GM21447 (cell line): ENCODE data around the gene TEAD1.

Source experiments
- ATAC-seq: cut with Tn5 transposase; IDR thresholded peaks from one replicate; pipeline ENCODE4 v1.9.1; 2021; ENCODE audit not compliant: unreplicated experiment

TEAD1 gene

DNA sequence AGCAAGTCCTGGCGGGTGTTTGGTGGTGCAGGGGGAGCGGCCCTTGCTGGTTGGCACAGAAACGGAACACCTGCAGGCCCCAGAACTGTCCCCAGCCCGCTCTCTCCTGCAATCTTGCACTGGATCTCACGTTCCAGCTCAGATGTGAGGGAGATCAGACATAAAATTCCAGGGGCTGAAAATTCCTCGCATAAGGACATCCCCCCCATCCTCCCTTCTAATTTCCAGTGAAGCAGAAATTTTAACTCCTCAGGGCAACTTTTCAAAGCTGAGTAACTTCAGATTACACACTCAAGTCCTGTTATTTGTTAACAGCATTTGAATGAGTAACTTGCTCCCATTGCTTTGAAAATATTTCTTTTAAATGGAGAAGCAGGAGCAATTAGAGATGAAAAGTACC lies 294.6 kb downstream of the TEAD1 start:
- no peak for ATAC-seq

- no peak for ATAC-seq
Measured at GRCh38 chr11:12971955-12972354, 297.7 kb downstream of the TEAD1 start.

DNA sequence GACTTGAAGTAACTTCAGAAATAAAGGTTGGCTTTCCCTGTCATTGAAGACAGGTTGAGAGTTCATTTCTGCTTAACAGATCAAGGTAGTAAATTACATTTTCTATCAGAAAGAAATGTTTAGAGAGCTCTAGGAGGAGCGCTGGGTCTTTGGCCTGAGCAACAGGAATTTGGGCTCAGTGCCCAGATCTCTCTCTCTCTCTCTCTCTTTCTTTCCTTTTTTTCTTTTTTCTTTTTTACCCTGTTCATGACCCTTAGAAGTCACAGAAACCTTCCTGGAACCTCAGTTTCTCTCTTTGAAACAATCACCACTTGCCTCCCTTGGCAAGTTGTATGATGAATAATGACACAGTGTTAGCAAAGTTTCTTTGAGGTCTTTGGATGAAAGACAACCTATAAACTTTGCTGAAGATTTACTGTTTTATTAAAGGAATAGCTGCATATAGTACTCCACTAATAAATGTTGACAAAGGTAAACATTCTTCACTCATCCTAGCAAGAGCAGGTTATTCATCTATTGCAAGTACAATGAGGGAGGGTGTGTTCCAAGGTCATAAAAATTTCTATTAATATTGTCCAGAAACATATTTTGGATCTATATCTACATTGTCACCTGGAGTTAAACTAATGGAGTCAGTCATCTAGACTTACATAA lies 299.4 kb downstream of the TEAD1 start:
- no peak for ATAC-seq

GRCh38 chr11:12975195-12975594 lies 301.0 kb downstream of the TEAD1 start:
- ATAC-seq: no peak

DNA sequence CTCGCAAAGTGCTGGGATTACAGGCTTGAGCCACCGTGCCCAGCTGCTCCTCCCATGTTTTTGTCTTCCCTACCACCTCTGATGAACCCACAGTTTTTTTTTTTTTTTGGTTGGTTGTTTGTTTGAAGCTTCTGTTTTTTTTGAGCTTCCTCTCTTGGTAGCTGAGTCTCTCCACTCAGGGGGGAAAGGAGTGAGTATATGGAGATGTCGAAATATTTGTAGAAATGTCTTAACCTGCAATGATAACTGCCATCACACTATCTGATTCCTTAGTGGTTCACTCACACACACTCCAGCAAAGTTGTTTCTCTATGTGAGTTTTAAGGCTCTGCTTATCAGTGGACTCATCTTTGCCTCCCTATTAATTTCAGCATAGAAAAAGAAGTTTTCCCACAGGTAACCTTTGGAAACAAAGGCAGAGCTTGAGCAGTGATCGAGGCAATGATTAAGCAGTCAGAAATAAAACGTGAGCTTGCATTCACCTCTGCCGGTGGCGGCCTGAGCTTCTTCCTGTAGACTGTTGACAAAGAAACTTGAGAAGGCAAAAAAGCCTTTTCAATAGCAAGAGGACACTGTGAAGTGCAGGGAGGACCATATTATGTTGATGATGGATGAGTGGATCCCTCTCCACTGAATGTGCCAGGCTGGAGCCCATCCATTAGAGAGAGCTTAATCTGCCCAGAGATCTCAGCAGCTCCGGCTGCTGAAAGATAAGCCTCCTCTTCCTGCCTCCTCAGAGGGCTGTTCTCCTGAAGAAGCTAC lies 305.9 kb downstream of the TEAD1 start:
- no peak for ATAC-seq

DNA sequence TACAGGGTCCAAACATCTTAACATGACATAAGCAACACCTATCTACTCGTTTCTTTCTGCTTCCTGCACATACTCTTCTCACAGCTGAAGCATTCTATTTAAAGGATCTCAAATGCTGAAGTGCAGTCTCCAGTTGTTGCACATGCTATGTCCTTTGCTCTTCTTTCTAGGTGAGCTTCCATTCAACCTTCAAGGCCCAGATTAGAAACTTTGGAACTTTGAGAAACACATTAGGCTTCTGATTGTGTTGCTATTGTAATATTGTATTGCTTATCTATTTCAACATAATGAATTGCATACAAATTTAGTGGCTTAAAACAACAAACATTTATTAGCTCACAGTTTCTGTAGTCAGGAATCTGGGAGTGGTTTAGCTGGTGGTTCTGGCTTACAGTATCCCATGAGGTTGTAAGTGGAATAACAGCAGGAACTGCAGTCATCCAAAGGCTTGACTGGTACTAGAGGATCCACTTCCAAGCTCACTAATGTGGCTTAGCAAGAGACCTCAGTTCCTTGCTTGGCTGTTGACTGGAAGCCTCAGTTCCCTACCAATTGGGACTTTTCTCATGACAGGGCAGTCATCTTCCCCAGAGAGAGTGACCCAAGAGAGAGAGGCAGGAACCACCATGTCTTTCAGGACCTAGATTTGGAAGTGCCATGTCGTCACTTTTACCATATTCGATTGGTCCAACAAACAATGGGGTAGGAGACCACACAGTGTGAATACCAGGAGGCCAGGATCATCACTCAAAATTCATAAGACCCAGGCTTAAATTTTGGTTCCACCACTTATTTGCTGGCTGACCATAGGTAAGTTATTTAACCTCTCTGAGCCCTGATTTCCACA lies 307.7 kb downstream of the TEAD1 start:
- no peak for ATAC-seq

DNA sequence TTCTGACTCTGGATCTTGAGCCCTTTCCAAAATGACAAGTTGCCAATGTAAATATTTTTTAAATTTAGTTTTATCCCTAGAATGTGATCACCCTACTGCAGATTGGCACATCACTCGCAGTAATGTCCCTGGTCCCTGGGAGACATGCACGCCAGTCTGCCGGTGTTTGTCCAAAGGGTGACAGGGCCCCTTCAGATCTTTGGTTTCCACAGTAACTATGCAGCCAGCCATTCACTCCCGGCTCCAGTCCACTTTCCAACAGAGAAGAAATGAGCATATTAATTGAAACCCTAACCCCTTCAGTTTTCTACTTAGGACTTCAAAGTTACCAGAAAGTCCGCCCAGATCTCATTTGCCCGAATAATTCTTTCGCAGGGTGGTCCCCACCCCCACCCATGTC lies 309.1 kb downstream of the TEAD1 start:
- ATAC-seq: no peak

GRCh38 chr11:12986194-12986898 lies 312.1 kb downstream of the TEAD1 start:
- ATAC-seq: no peak

- ATAC-seq: no peak
Measured at GRCh38 chr11:12989428-12990161, 315.4 kb downstream of the TEAD1 start.

GRCh38 chr11:12990162-12990480 lies 315.9 kb downstream of the TEAD1 start:
- ATAC-seq: no peak

DNA sequence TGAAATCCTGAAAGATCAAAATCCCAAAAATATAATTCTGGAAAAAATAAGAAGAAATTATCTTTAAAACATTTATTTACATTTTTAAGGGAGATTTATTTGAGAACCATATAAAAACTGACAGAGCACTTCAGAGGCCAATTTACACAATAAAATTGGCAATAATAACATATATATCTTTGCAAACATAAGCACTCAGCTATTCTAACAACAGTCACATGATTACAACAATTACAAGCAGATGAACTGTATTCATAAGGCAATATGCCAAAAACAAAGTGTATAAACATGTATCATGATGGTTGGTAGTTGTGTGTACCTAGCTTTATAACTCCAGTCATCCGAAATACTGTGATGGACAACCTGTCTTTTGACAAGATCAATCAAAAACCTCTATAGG lies 317.2 kb downstream of the TEAD1 start:
- ATAC-seq: no peak

- no peak for ATAC-seq
Measured at GRCh38 chr11:12993626-12994025, 319.4 kb downstream of the TEAD1 start.
